Chondrocyte (in vitro differentiated cells): ENCODE measurements around the gene TEX10. TPM values are rescaled to one million over a fixed set of nuclear protein-coding genes. Genes with fewer than 3 reads are reported as not detected.
"Not testable (repeated sequence)": the region's sequence is repeated elsewhere in the genome, so short reads cannot be mapped to it uniquely, and the experiment has no call there.

Source experiments
- DNase-seq: peaks from one replicate; pipeline ENCODE4 v3.0.0; 2021; ENCODE audit warnings: mixed read lengths, low spot score
- H3K27ac Mint-ChIP-seq: one replicate; pipeline ENCODE4 v1.8.0; 2021; ENCODE audit warnings: mild to moderate bottlenecking, moderate library complexity, mixed read lengths; ENCODE audit not compliant: unreplicated experiment
- H3K27me3 Mint-ChIP-seq: 2 replicates; pipeline ENCODE4 v1.8.0; 2021; ENCODE audit warnings: low read depth, mixed read lengths
- H3K36me3 Mint-ChIP-seq: 2 replicates; pipeline ENCODE4 v1.8.0; 2021; ENCODE audit warnings: low read depth, mixed read lengths
- H3K4me1 Mint-ChIP-seq: 2 replicates; pipeline ENCODE4 v1.8.0; 2021; ENCODE audit warnings: low read depth, mild to moderate bottlenecking, mixed read lengths
- H3K4me3 Mint-ChIP-seq: one replicate; pipeline ENCODE4 v1.8.0; 2021; ENCODE audit warnings: mild to moderate bottlenecking, moderate library complexity, mixed read lengths; ENCODE audit not compliant: unreplicated experiment
- H3K9me3 Mint-ChIP-seq: 2 replicates; pipeline ENCODE4 v1.8.0; 2021; ENCODE audit warnings: low read depth, mixed read lengths
- CTCF ChIP-seq: fragments of 200-600 bp; sonication (generic); IDR thresholded peaks from 2 replicates; pipeline ENCODE4 v1.5.0; 2021; ENCODE audit warnings: antibody characterized with exemption, mild to moderate bottlenecking, moderate library complexity
- total RNA-seq: library from RNA; stranded (reverse); gene quantifications from 3 replicates; pipeline ENCODE4 v1.2.1, GENCODE V29; 2021

TEX10 gene
- total RNA-seq, 1 donor from 2014 or later: 14.6 TPM

- Mint-ChIP-seq H3K4me3 (no peak overlapping the region), H3K9me3 (no peaks in the 10 kb centered on the region), H3K36me3 (no peaks in the 10 kb centered on the region), H3K27me3 (no peaks in the 10 kb centered on the region), H3K4me1 (peaks cover 11% of the 10 kb centered on the region), H3K27ac (peak overlapping the region; percentile 77)
- DNase-seq: no peak
- TF ChIP-seq CTCF: no peak
These were observed 41.4 kb upstream of the TEX10 start for GRCh38 chr9:100394032-100394695.

- not testable (repeated sequence) for H3K9me3 Mint-ChIP-seq, H3K27ac Mint-ChIP-seq, DNase-seq, H3K4me3 Mint-ChIP-seq, H3K27me3 Mint-ChIP-seq, H3K36me3 Mint-ChIP-seq
- peaks cover 11% of the 10 kb centered on the region for H3K4me1 Mint-ChIP-seq
These were observed 40.2 kb upstream of the TEX10 start for GRCh38 chr9:100392989-100393388.

GRCh38 chr9:100379862-100380261 is 27.1 kb upstream of the TEX10 start:
- Mint-ChIP-seq H3K27me3 (no peaks in the 10 kb centered on the region), H3K36me3 (no peaks in the 10 kb centered on the region), H3K4me3 (no peak overlapping the region), H3K4me1 (peaks cover 20% of the 10 kb centered on the region), H3K9me3 (peaks cover 9% of the 10 kb centered on the region), H3K27ac (peak overlapping the region; percentile 99)
- no peak for DNase-seq
- no peak for TF ChIP-seq CTCF

GRCh38 chr9:100377015-100377414 is 24.3 kb upstream of the TEX10 start:
- Mint-ChIP-seq H3K36me3 (no peaks in the 10 kb centered on the region), H3K9me3 (no peaks in the 10 kb centered on the region), H3K27ac (no peak overlapping the region), H3K27me3 (no peaks in the 10 kb centered on the region), H3K4me3 (no peak overlapping the region), H3K4me1 (peaks cover 23% of the 10 kb centered on the region)
- no peak for DNase-seq
- TF ChIP-seq CTCF: no peak

- no peak for TF ChIP-seq CTCF
- no peak for DNase-seq
- no peaks in the 10 kb centered on the region for H3K9me3 Mint-ChIP-seq
- no peaks in the 10 kb centered on the region for H3K27me3 Mint-ChIP-seq
- H3K27ac Mint-ChIP-seq: no peak overlapping the region
- H3K4me1 Mint-ChIP-seq: peaks cover 23% of the 10 kb centered on the region
- no peak overlapping the region for H3K4me3 Mint-ChIP-seq
- no peaks in the 10 kb centered on the region for H3K36me3 Mint-ChIP-seq
These were observed 22.9 kb upstream of the TEX10 start for GRCh38 chr9:100375658-100376057.

- Mint-ChIP-seq H3K27ac (no peak overlapping the region), H3K4me1 (peaks cover 3% of the 10 kb centered on the region), H3K27me3 (no peaks in the 10 kb centered on the region), H3K36me3 (no peaks in the 10 kb centered on the region), H3K9me3 (no peaks in the 10 kb centered on the region), H3K4me3 (no peak overlapping the region)
- no peak for TF ChIP-seq CTCF
- DNase-seq: no peak
These were observed 19.9 kb upstream of the TEX10 start for GRCh38 chr9:100372648-100373047.
